H9 (cell line): ENCODE data around the gene DMD. TPM values are rescaled to one million over a fixed set of nuclear protein-coding genes. Genes with fewer than 3 reads are reported as not detected.

Source experiments
- DNase-seq: peaks from one replicate; pipeline ENCODE4 v3.0.0-alpha.2; 2017
- H2AFZ ChIP-seq: one replicate; pipeline ENCODE4 v1.6.1; 2013; ENCODE audit warnings: mild to moderate bottlenecking, low read length, control low read depth, moderate library complexity
- H2AK5ac ChIP-seq: 2 replicates; pipeline ENCODE4 v1.6.1; 2013; ENCODE audit warnings: low read length, control low read depth, mixed read lengths; ENCODE audit not compliant: insufficient read length
- H2BK120ac ChIP-seq: one replicate; pipeline ENCODE4 v1.6.1; 2013; ENCODE audit warnings: low read depth, mild to moderate bottlenecking, low read length, control low read depth, inconsistent platforms; ENCODE audit not compliant: poor library complexity, severe bottlenecking
- H2BK12ac ChIP-seq: 2 replicates; pipeline ENCODE4 v1.6.1; 2013; ENCODE audit warnings: low read length, control low read depth, mixed read lengths, low read depth; ENCODE audit not compliant: insufficient read length
- H2BK15ac ChIP-seq: 2 replicates; pipeline ENCODE4 v1.6.1; 2013; ENCODE audit warnings: low read depth, low read length, control low read depth
- H2BK20ac ChIP-seq: one replicate; pipeline ENCODE4 v1.6.1; 2013; ENCODE audit warnings: low read depth, mild to moderate bottlenecking, low read length, control low read depth, inconsistent platforms; ENCODE audit not compliant: poor library complexity, severe bottlenecking
- H2BK5ac ChIP-seq: 2 replicates; pipeline ENCODE4 v1.6.1; 2013; ENCODE audit warnings: low read length, control low read depth, mixed read lengths; ENCODE audit not compliant: insufficient read length
- H3K14ac ChIP-seq: 2 replicates; pipeline ENCODE4 v1.6.1; 2013; ENCODE audit warnings: low read length, control low read depth; ENCODE audit not compliant: insufficient read depth
- H3K18ac ChIP-seq: 2 replicates; pipeline ENCODE4 v1.6.1; 2013; ENCODE audit warnings: low read depth, mild to moderate bottlenecking, mixed read lengths, low read length, control low read depth; ENCODE audit not compliant: insufficient read length
- H3K23ac ChIP-seq: 2 replicates; pipeline ENCODE4 v1.6.1; 2013; ENCODE audit warnings: low read length, control low read depth, mixed read lengths, low read depth; ENCODE audit not compliant: insufficient read length
- H3K23me2 ChIP-seq: 2 replicates; pipeline ENCODE4 v1.6.1; 2013; ENCODE audit warnings: low read depth, mild to moderate bottlenecking, mixed read lengths, low read length, control low read depth; ENCODE audit not compliant: insufficient read length, poor library complexity, severe bottlenecking
- H3K27ac ChIP-seq: 2 replicates; pipeline ENCODE4 v1.5.1; 2013; ENCODE audit warnings: low read length, control low read depth, mixed read lengths, low read depth; ENCODE audit not compliant: insufficient read length
- H3K27me3 ChIP-seq: 2 replicates; pipeline ENCODE4 v1.6.1; 2013; ENCODE audit warnings: low read length, control low read depth, inconsistent platforms; ENCODE audit not compliant: insufficient read depth
- H3K4ac ChIP-seq: 2 replicates; pipeline ENCODE4 v1.6.1; 2013; ENCODE audit warnings: low read depth, mild to moderate bottlenecking, control low read depth, inconsistent platforms, low read length, moderate library complexity
- H3K4me1 ChIP-seq: 2 replicates; pipeline ENCODE4 v1.6.1; 2013; ENCODE audit warnings: low read length, control low read depth, inconsistent platforms; ENCODE audit not compliant: insufficient read depth
- H3K4me2 ChIP-seq: 2 replicates; pipeline ENCODE4 v1.6.1; 2013; ENCODE audit warnings: low read length, control low read depth, mixed read lengths; ENCODE audit not compliant: insufficient read length, insufficient read depth
- H3K56ac ChIP-seq: 2 replicates; pipeline ENCODE4 v1.6.1; 2013; ENCODE audit warnings: low read depth, mild to moderate bottlenecking, mixed read lengths, low read length, control low read depth; ENCODE audit not compliant: insufficient read length
- H3K79me1 ChIP-seq: 2 replicates; pipeline ENCODE4 v1.6.1; 2013; ENCODE audit warnings: low read depth, mild to moderate bottlenecking, moderate library complexity, low read length, control low read depth, inconsistent platforms; ENCODE audit not compliant: insufficient read depth, poor library complexity, severe bottlenecking
- H3K79me2 ChIP-seq: 2 replicates; pipeline ENCODE4 v1.6.1; 2013; ENCODE audit warnings: low read length, control low read depth, inconsistent platforms; ENCODE audit not compliant: insufficient read depth
- H3K9ac ChIP-seq: 2 replicates; pipeline ENCODE4 v1.6.1; 2013; ENCODE audit warnings: low read length, control low read depth, mixed read lengths; ENCODE audit not compliant: insufficient read length; ENCODE audit errors: extremely low read depth
- H3K9me3 ChIP-seq: one replicate; pipeline ENCODE4 v1.6.1; 2013; ENCODE audit warnings: low read depth, low read length, inconsistent platforms; ENCODE audit not compliant: control insufficient read depth
- H3T11ph ChIP-seq: one replicate; pipeline ENCODE4 v1.6.1; 2013; ENCODE audit warnings: mild to moderate bottlenecking, low read length, control low read depth, inconsistent platforms
- H4K20me1 ChIP-seq: one replicate; pipeline ENCODE4 v1.6.1; 2013; ENCODE audit not compliant: control insufficient read depth, insufficient read length, insufficient read depth
- H4K5ac ChIP-seq: 2 replicates; pipeline ENCODE4 v1.6.1; 2013; ENCODE audit warnings: low read depth, mild to moderate bottlenecking, mixed read lengths, low read length, control low read depth; ENCODE audit not compliant: insufficient read length
- H4K8ac ChIP-seq: replicated peaks from 2 replicates; pipeline ENCODE4 v1.6.1; 2013; ENCODE audit warnings: low read length, control low read depth, mixed read lengths, low read depth; ENCODE audit not compliant: insufficient read length
- H4K91ac ChIP-seq: 2 replicates; pipeline ENCODE4 v1.6.1; 2013; ENCODE audit warnings: low read depth, mild to moderate bottlenecking, moderate library complexity, mixed read lengths, low read length, control low read depth; ENCODE audit not compliant: insufficient read length
- H3K27ac Mint-ChIP-seq, 3 experiments: 2 replicates in 2 of 3; 3 replicates in 1 of 3; pipeline ENCODE4 v1.8.0; 2020 to 2021; ENCODE audit warnings: mixed read lengths in 3 of 3, mild to moderate bottlenecking in 1 of 3, moderate library complexity in 1 of 3
- H3K27me3 Mint-ChIP-seq: 2 replicates; pipeline ENCODE4 v1.8.0; 2021; ENCODE audit warnings: low read depth, mild to moderate bottlenecking, moderate library complexity, mixed read lengths
- H3K36me3 Mint-ChIP-seq, 3 experiments: 2 replicates in 2 of 3; 3 replicates in 1 of 3; pipeline ENCODE4 v1.8.0; 2020 to 2021; ENCODE audit warnings: low read depth in 3 of 3, mixed read lengths in 3 of 3; ENCODE audit not compliant: insufficient read depth in 1 of 3
- H3K4me1 Mint-ChIP-seq, 2 experiments: 2 replicates each; pipeline ENCODE4 v1.8.0; 2020; ENCODE audit warnings: mixed read lengths in 2 of 2
- H3K4me3 Mint-ChIP-seq, 2 experiments: 2 replicates in 1 of 2; 3 replicates in 1 of 2; pipeline ENCODE4 v1.8.0; 2020 to 2021; ENCODE audit warnings: mild to moderate bottlenecking in 2 of 2, mixed read lengths in 2 of 2, moderate library complexity in 1 of 2
- H3K9me3 Mint-ChIP-seq, 2 experiments: 2 replicates in 1 of 2; 3 replicates in 1 of 2; pipeline ENCODE4 v1.8.0; 2020; ENCODE audit warnings: mild to moderate bottlenecking in 2 of 2, mixed read lengths in 2 of 2, moderate library complexity in 1 of 2
- CTCF ChIP-seq: fragments of 200-600 bp; sonication (generic); conservative IDR thresholded peaks from 3 replicates; pipeline ENCODE4 v1.8.0; 2021; ENCODE audit warnings: antibody characterized with exemption, mild to moderate bottlenecking
- WGBS: extraction: QIAGEN DNeasy Blood & Tissue Kit; methylation state at CpG from one replicate; pipeline ENCODE4 v1.1.7; 2013; ENCODE audit warnings: missing lambda C conversion rate, low lambda C conversion rate, mixed read lengths; ENCODE audit not compliant: insufficient read length; ENCODE audit errors: extremely low coverage; 5-methylcytosine and 5-hydroxymethylcytosine counted together
- total RNA-seq: library from RNA; stranded (reverse); gene quantifications from 2 replicates; pipeline ENCODE4 v1.2.1, GENCODE V29; 2021

The DMD gene
- total RNA-seq, 1 experiment from 2014 or later: 3.8 TPM

GRCh38 chrX:31331015-31331414, 1880.3 kb downstream of the DMD start:
- H3K27me3 Mint-ChIP-seq: no peaks in the 10 kb centered on the region
- H4K91ac ChIP-seq: no peak overlapping the region
- no peak overlapping the region for H3K4ac ChIP-seq
- no peak overlapping the region for H3K4me2 ChIP-seq
- no peak overlapping the region for H3K14ac ChIP-seq
- H3K23ac ChIP-seq: no peak overlapping the region
- H2BK5ac ChIP-seq: no peak overlapping the region
- no peaks in the 10 kb centered on the region for H3K79me2 ChIP-seq
- no peak for TF ChIP-seq CTCF
- no peak overlapping the region for H2BK120ac ChIP-seq
- no peak overlapping the region for H3K4me3 Mint-ChIP-seq
- no peaks in the 10 kb centered on the region for H3K4me1 ChIP-seq
- no peak overlapping the region for H2BK20ac ChIP-seq
- H2BK15ac ChIP-seq: no peak overlapping the region
- no peak overlapping the region for H3K18ac ChIP-seq
- no peak overlapping the region for H3K9ac ChIP-seq
- no CpG with 5 or more reads among the region's 1 CpG for WGBS
- no peak overlapping the region for H3K56ac ChIP-seq
- peaks cover 58 to 74% of the 10 kb centered on the region in 2 experiments for H3K9me3 Mint-ChIP-seq
- no peak for DNase-seq
- no peak overlapping the region for H3K27ac Mint-ChIP-seq
- H3K9me3 ChIP-seq: no peaks in the 10 kb centered on the region
- H3K23me2 ChIP-seq: no peaks in the 10 kb centered on the region
- H2AFZ ChIP-seq: no peak overlapping the region
- H4K5ac ChIP-seq: no peak overlapping the region
- no peak overlapping the region for H2AK5ac ChIP-seq
- H4K8ac ChIP-seq: no peak overlapping the region
- no peaks in the 10 kb centered on the region for H3K79me1 ChIP-seq
- H3K27ac ChIP-seq: no peak overlapping the region
- no peaks in the 10 kb centered on the region for H3K27me3 ChIP-seq
- no peaks in the 10 kb centered on the region; a peak in 1 of 4 replicates for H3K4me1 Mint-ChIP-seq
- H4K20me1 ChIP-seq: no peaks in the 10 kb centered on the region
- no peaks in the 10 kb centered on the region; a peak in 1 of 7 replicates for H3K36me3 Mint-ChIP-seq
- no peak overlapping the region for H2BK12ac ChIP-seq
- no peak overlapping the region for H3T11ph ChIP-seq
